ENCODE data around the gene MAP7D1.

- TF ChIP-seq CTCF (IDR thresholded peaks at IDR 0.05) (no peak), ZFX (IDR thresholded peaks at IDR 0.05; ENCODE audit: borderline replicate concordance) (no peak)
Measured at GRCh38 chr1:36114371-36114770, 41.6 kb upstream of the MAP7D1 start.
